Neural cell (in vitro differentiated cells): ENCODE measurements around the gene KDM5D.

Experiments
- CTCF ChIP-seq: fragments of 450-650 bp; IDR thresholded peaks from 2 replicates; pipeline ENCODE4 v1.5.1; 2014; ENCODE audit warnings: antibody characterized with exemption, mild to moderate bottlenecking, moderate library complexity; ENCODE audit not compliant: poor library complexity, severe bottlenecking
- EP300 ChIP-seq: fragments of 450-650 bp; conservative IDR thresholded peaks from 2 replicates; pipeline ENCODE4 v1.6.1; 2014; ENCODE audit warnings: antibody characterized with exemption, mild to moderate bottlenecking, moderate library complexity; ENCODE audit not compliant: poor library complexity, severe bottlenecking
- EZH2 ChIP-seq: fragments of 200-600, 300-800 bp; shearing (Covaris generic), sonication (generic); IDR thresholded peaks from 2 replicates; pipeline ENCODE4 v1.6.1; 2014; ENCODE audit warnings: antibody characterized with exemption, low read length, borderline replicate concordance, mild to moderate bottlenecking; ENCODE audit not compliant: insufficient read depth, poor library complexity, severe bottlenecking
- MXI1 ChIP-seq: fragments of 450-650 bp; conservative IDR thresholded peaks from 2 replicates; pipeline ENCODE4 v1.6.1; 2014; ENCODE audit warnings: antibody characterized with exemption, mild to moderate bottlenecking; ENCODE audit not compliant: poor library complexity, severe bottlenecking
- POLR2AphosphoS5 ChIP-seq: IDR thresholded peaks from 2 replicates; pipeline ENCODE4 v1.6.1; 2012
- RAD21 ChIP-seq: fragments of 450-650 bp; conservative IDR thresholded peaks from 2 replicates; pipeline ENCODE4 v1.6.1; 2014; ENCODE audit warnings: antibody characterized with exemption, mild to moderate bottlenecking, moderate library complexity
- TAF1 ChIP-seq: IDR thresholded peaks from 2 replicates; pipeline ENCODE4 v1.6.1; 2012; ENCODE audit warnings: low read depth

- TF ChIP-seq EP300 (no peak), MXI1 (no peak), CTCF (no peak), TAF1 (no peak), EZH2 (no peak), POLR2AphosphoS5 (no peak), RAD21 (no peak)
These were observed 29.3 kb downstream of the KDM5D start for GRCh38 chrY:19715226-19715625.
